ENCODE results near the gene OCA2. TPM values are rescaled to one million over a fixed set of nuclear protein-coding genes. Genes with fewer than 3 reads are reported as not detected.

The OCA2 gene
- total and polyA plus RNA-seq, 2 of the 8 experiments (the other 6 are each of a cell fraction or from before 2014, with no cell fraction given): 0.20 TPM

DNA sequence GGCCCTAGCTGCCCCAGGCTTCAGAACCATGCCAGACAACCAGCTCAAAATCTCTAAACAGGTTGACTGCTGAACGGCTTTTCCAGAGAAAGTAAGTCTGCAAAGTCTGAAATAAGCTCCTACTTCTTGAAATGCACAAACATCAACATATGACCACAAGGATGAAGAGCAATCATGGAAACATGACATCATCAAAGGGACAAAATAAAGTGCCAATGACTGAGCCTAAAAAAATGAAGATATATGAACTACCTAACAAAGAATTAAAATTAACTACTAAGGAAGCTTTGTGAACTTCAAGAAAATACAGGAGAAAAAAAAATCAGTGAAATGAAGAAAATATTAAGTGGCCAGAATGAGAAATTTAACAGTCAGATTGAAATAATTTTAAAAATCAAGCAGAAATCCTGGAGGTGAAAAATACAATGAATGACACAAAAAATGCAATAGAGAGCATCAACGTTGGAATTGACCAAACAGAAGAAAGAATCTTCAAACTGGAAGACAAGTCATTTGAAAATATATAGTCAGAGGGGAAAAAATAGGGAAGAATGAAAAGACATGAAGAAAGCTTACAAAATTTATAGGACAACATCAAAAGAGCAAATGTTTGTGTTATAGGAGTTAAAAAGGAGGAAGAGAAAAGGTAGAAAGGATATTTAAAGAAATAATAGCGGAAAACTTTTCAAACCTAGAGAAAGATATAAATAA is 364.2 kb downstream of the OCA2 start:
- H3K9me3 ChIP-seq (ENCODE audit: insufficient read depth in 2 of 2, low read depth in 1 of 2, low read length in 1 of 2): peaks cover 0 to 4% of the 10 kb centered on the region in 2 experiments; a peak in 2 of 4 replicates
- H3K79me1 ChIP-seq (ENCODE audit: low read depth, low read length): no peaks in the 10 kb centered on the region
- H2BK120ac ChIP-seq (replicated peaks; ENCODE audit: low read depth, low read length): no peak overlapping the region
- no peak overlapping the region for H3K9ac ChIP-seq (replicated peaks in 1 of 4; ENCODE audit: extremely low read depth in 1 of 4, low read depth in 3 of 4, low read length in 3 of 4)
- FAIRE-seq: no peak
- no peak overlapping the region for H3K23ac ChIP-seq (ENCODE audit: insufficient read length)
- no peaks in the 10 kb centered on the region for H4K20me1 ChIP-seq (replicated peaks in 1 of 2; ENCODE audit: control insufficient read depth in 1 of 2, insufficient read depth in 2 of 2, low read length in 2 of 2)
- H4K5ac ChIP-seq (ENCODE audit: insufficient read length, low read depth, low read length): no peak overlapping the region
- H3K4me2 ChIP-seq (ENCODE audit: insufficient read depth in 1 of 2, low read depth in 2 of 2, low read length in 2 of 2): no peak overlapping the region
- no peaks in the 10 kb centered on the region for H3K23me2 ChIP-seq (ENCODE audit: low read depth, low read length)
- TF ChIP-seq CBX5 (IDR thresholded peaks at IDR 0.05; ENCODE audit: low read depth, low read length) (no peak), CHD1 (IDR thresholded peaks at IDR 0.05; ENCODE audit: low read depth, low read length) (no peak), GABPA (IDR thresholded peaks at IDR 0.05; ENCODE audit: borderline replicate concordance, insufficient read depth, low read length) (no peak), CEBPB (IDR thresholded peaks at IDR 0.05; ENCODE audit: low read depth, low read length) (no peak), KDM4A (IDR thresholded peaks at IDR 0.05; ENCODE audit: low read depth, low read length, severe bottlenecking) (no peak), CBX8 (IDR thresholded peaks at IDR 0.05; ENCODE audit: borderline replicate concordance, low read depth, low read length) (no peak), RNF2 (IDR thresholded peaks at IDR 0.05; ENCODE audit: borderline replicate concordance, low read depth, low read length, missing control alignments, poor library complexity, severe bottlenecking) (no peak), PHF8 (conservative IDR thresholded peaks at IDR 0.05; ENCODE audit: low read depth, low read length) (no peak), GTF2F1 (IDR thresholded peaks at IDR 0.05; ENCODE audit: borderline replicate concordance, low read depth, low read length) (no peak)
- TF ChIP-seq, protein P1, sequence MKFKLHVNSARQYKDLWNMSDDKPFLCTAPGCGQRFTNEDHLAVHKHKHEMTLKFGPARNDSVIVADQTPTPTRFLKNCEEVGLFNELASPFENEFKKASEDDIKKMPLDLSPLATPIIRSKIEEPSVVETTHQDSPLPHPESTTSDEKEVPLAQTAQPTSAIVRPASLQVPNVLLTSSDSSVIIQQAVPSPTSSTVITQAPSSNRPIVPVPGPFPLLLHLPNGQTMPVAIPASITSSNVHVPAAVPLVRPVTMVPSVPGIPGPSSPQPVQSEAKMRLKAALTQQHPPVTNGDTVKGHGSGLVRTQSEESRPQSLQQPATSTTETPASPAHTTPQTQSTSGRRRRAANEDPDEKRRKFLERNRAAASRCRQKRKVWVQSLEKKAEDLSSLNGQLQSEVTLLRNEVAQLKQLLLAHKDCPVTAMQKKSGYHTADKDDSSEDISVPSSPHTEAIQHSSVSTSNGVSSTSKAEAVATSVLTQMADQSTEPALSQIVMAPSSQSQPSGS (IDR thresholded peaks at IDR 0.05; ENCODE audit: low read length): no peak
- no peak overlapping the region for H3K27ac ChIP-seq (ENCODE audit: low read depth, low read length)
- no peak overlapping the region for H2BK5ac ChIP-seq (ENCODE audit: low read depth, low read length)
- H4K8ac ChIP-seq (ENCODE audit: extremely low read depth, insufficient read depth, low read length): no peak overlapping the region
- H3K4ac ChIP-seq (replicated peaks; ENCODE audit: insufficient read length, low read depth, low read length): no peak overlapping the region
- ChIA-PET CTCF (ENCODE audit: partially characterized antibody) (no interaction called here), POLR2A (ENCODE audit: partially characterized antibody) (no interaction called here)
- H3K79me2 ChIP-seq (ENCODE audit: control insufficient read depth in 1 of 2, insufficient read depth in 2 of 2, low read length in 2 of 2): no peaks in the 10 kb centered on the region
- H2BK20ac ChIP-seq (ENCODE audit: low read length): no peak overlapping the region
- H4K91ac ChIP-seq (replicated peaks; ENCODE audit: insufficient read length, low read length): no peak overlapping the region
- H3K14ac ChIP-seq (ENCODE audit: insufficient read length): no peak overlapping the region
- no peak overlapping the region for H3K56ac ChIP-seq (replicated peaks; ENCODE audit: insufficient read length, low read depth, low read length)
- H2AFZ ChIP-seq (ENCODE audit: low read length): no peak overlapping the region
- no peaks in the 10 kb centered on the region for H3K27me3 ChIP-seq (replicated peaks in 1 of 4; ENCODE audit: control insufficient read depth in 3 of 4, extremely low read depth in 1 of 4, insufficient read depth in 3 of 4, low read length in 3 of 4)
- H2BK15ac ChIP-seq (ENCODE audit: low read length): no peak overlapping the region
- DNase-seq (ENCODE audit: low read depth in 1 of 2, low spot score in 2 of 2): no peak
- 94 to 100% methylated on average over 1 to 3 of the region's 3 CpGs for WGBS, 2 experiments (ENCODE audit: extremely low coverage in 1 of 2, insufficient coverage in 1 of 2, insufficient read length in 1 of 2, insufficient replicate concordance in 2 of 2, low coverage in 1 of 2, low lambda C conversion rate in 2 of 2, missing lambda C conversion rate in 1 of 2)
- no peak overlapping the region for H3K18ac ChIP-seq (ENCODE audit: extremely low read depth, low read length)
- H3K4me1 ChIP-seq (replicated peaks in 1 of 4; ENCODE audit: control insufficient read depth in 3 of 4, insufficient read depth in 4 of 4, low read length in 3 of 4): no peaks in the 10 kb centered on the region; a peak in 1 of 7 replicates
- H3K4me3 ChIP-seq (ENCODE audit: extremely low read depth in 1 of 4, insufficient read depth in 2 of 4, low read depth in 3 of 4, low read length in 4 of 4): no peak overlapping the region
- H2AK5ac ChIP-seq (ENCODE audit: low read depth, low read length): no peak overlapping the region
- no peak overlapping the region for H2BK12ac ChIP-seq (ENCODE audit: low read depth, low read length)
- H3K36me3 ChIP-seq (ENCODE audit: control insufficient read depth in 2 of 4, insufficient read depth in 4 of 4, low read length in 3 of 4): no peaks in the 10 kb centered on the region

Data from H1 (cell line).